Thymus (tissue), 11 donors: Measurements from ENCODE around the gene ATRNL1. TPM values are rescaled to one million over a fixed set of nuclear protein-coding genes. Genes with fewer than 3 reads are reported as not detected.

Experiments
- DNase-seq, 9 donors: peaks; one replicate each; pipeline ENCODE4 v3.0.0-alpha.2; 2013; ENCODE audit warnings: low spot score in 9 of 9, low read depth in 6 of 9, missing footprints in 1 of 9
- H3K27ac ChIP-seq, 2 donors: one replicate each; pipeline ENCODE4 v1.5.1; 2013; ENCODE audit warnings: control low read depth in 1 of 2, low read depth in 1 of 2, low read length in 1 of 2, mild to moderate bottlenecking in 1 of 2, moderate library complexity in 1 of 2
- H3K27me3 ChIP-seq, 2 donors: one replicate each; pipeline ENCODE4 v1.5.1; 2013; ENCODE audit warnings: low read length in 1 of 2; ENCODE audit not compliant: control insufficient read depth in 2 of 2, insufficient read depth in 1 of 2
- H3K36me3 ChIP-seq, 2 donors: one replicate each; pipeline ENCODE4 v1.5.1; 2013; ENCODE audit warnings: low read length in 1 of 2, mild to moderate bottlenecking in 1 of 2, moderate library complexity in 1 of 2; ENCODE audit not compliant: control insufficient read depth in 2 of 2, insufficient read depth in 2 of 2
- H3K4me1 ChIP-seq, 2 donors: one replicate each; pipeline ENCODE4 v1.5.1; 2013; ENCODE audit warnings: low read length in 2 of 2; ENCODE audit not compliant: control insufficient read depth in 2 of 2, insufficient read depth in 2 of 2
- H3K4me3 ChIP-seq, 2 donors: one replicate each; pipeline ENCODE4 v1.5.1; 2013; ENCODE audit warnings: low read length in 2 of 2, control low read depth in 1 of 2, mild to moderate bottlenecking in 1 of 2
- H3K9me3 ChIP-seq, 2 donors: one replicate each; pipeline ENCODE4 v1.5.1; 2013; ENCODE audit warnings: low read length in 1 of 2, mild to moderate bottlenecking in 1 of 2; ENCODE audit not compliant: control insufficient read depth in 2 of 2, insufficient read depth in 1 of 2
- WGBS: extraction: QIAGEN DNeasy Blood & Tissue Kit; methylation state at CpG from one replicate; pipeline ENCODE4 v1.1.7; 2013; 5-methylcytosine and 5-hydroxymethylcytosine counted together
- polyA plus RNA-seq: library from polyadenylated mRNA; stranded (reverse); fragments of 200-250 nt; gene quantifications from one replicate; pipeline ENCODE4 v1.2.3, GENCODE V29; 2013
- total RNA-seq: library from RNA; stranded (reverse); fragments of 120-200 nt; gene quantifications from one replicate; pipeline ENCODE4 v1.2.4, GENCODE V29; 2013
- donor health status: healthy.

Gene ATRNL1
- total and polyA plus RNA-seq, 2 donors, result 0.84 to 3.4 TPM

DNA sequence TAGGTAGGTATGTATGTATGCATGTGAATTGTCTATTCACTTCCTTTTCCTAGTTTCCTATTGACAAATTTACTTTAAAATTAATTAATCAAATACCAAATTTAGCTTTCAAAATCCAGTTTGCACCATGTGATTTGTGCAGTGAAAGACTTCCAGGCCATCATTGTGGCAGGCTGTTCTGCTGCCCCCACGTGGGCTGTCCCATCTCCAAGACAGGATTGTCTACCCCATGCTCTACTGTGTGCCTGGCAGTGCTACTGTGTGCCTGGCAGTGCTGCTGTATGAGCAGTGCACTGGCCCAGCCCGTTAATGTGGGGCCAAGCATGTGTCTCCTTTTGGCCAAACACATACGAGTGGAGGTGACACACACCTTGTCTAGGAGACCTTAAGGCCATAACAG lies 805.1 kb downstream of the ATRNL1 start:
- no peak overlapping the region for H3K27ac ChIP-seq
- no peak for DNase-seq
- H3K4me3 ChIP-seq, result no peak overlapping the region
- no peaks in the 10 kb centered on the region for H3K27me3 ChIP-seq
- 81% methylated on average over 3 of the region's 3 CpGs for WGBS
- H3K36me3 ChIP-seq, result no peaks in the 10 kb centered on the region
- no peaks in the 10 kb centered on the region for H3K4me1 ChIP-seq
- H3K9me3 ChIP-seq, result no peaks in the 10 kb centered on the region

- Histone ChIP-seq H3K27me3 (no peaks in the 10 kb centered on the region), H3K36me3 (no peaks in the 10 kb centered on the region), H3K27ac (no peak overlapping the region), H3K4me3 (no peak overlapping the region), H3K4me1 (no peaks in the 10 kb centered on the region), H3K9me3 (no peaks in the 10 kb centered on the region)
- no peak for DNase-seq
- 70% methylated on average over 5 of the region's 5 CpGs for WGBS
Observed at GRCh38 chr10:115902596-115902995, 809.4 kb downstream of the ATRNL1 start.

DNA sequence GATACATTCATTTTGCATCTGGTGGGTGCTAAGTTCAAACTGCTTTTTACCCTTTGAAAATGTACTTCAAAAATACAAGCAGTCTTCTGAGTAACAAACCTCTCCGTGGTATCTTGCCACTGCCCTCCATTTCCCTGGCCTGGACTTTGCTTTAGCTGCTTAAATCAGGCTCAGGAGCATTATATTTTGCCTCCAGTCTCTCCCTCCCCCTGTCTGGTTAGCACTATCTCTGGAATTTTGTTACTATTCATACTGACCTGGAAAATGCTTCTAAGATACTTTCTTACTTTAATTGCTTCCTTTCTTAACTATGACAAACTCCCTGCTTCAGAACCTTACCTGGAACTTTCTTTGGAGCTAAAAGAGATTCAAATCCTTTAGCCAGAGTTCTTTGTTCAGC lies 810.0 kb downstream of the ATRNL1 start:
- no peaks in the 10 kb centered on the region for H3K9me3 ChIP-seq
- no peak overlapping the region for H3K27ac ChIP-seq
- H3K4me1 ChIP-seq, result no peaks in the 10 kb centered on the region
- 80% methylated on average over 1 of the region's 1 CpG for WGBS
- H3K27me3 ChIP-seq, result no peaks in the 10 kb centered on the region
- H3K4me3 ChIP-seq, result no peak overlapping the region
- DNase-seq, result no peak
- no peaks in the 10 kb centered on the region for H3K36me3 ChIP-seq

GRCh38 chr10:115903845-115904244 lies 810.7 kb downstream of the ATRNL1 start:
- Histone ChIP-seq H3K36me3 (no peaks in the 10 kb centered on the region), H3K27ac (no peak overlapping the region), H3K9me3 (no peaks in the 10 kb centered on the region), H3K4me1 (no peaks in the 10 kb centered on the region), H3K27me3 (no peaks in the 10 kb centered on the region), H3K4me3 (no peak overlapping the region)
- 85% methylated on average over 3 of the region's 3 CpGs for WGBS
- no peak for DNase-seq

DNA sequence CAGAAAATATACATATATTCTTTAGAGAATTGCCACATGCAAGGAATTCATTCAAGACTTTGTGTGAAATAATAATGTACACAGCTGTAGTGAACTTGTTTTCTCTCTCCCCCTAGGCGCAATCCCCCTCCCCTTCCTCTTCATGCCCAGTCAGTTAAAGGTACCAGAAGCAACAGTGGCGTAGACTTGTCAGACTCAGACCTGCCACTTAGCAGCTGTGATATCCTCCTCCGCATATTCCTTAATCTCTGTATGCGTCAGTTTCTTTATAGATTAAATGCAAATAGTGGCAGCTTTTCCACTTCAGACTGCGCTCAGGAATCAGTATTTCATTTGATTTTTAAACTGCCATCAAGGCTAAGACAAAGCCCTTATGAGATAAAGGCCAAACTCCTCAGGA lies 815.9 kb downstream of the ATRNL1 start:
- Histone ChIP-seq H3K27ac (no peak overlapping the region), H3K4me3 (no peak overlapping the region), H3K36me3 (no peaks in the 10 kb centered on the region), H3K4me1 (no peaks in the 10 kb centered on the region), H3K27me3 (no peaks in the 10 kb centered on the region), H3K9me3 (no peaks in the 10 kb centered on the region)
- DNase-seq, result no peak
- 93% methylated on average over 5 of the region's 5 CpGs for WGBS

DNA sequence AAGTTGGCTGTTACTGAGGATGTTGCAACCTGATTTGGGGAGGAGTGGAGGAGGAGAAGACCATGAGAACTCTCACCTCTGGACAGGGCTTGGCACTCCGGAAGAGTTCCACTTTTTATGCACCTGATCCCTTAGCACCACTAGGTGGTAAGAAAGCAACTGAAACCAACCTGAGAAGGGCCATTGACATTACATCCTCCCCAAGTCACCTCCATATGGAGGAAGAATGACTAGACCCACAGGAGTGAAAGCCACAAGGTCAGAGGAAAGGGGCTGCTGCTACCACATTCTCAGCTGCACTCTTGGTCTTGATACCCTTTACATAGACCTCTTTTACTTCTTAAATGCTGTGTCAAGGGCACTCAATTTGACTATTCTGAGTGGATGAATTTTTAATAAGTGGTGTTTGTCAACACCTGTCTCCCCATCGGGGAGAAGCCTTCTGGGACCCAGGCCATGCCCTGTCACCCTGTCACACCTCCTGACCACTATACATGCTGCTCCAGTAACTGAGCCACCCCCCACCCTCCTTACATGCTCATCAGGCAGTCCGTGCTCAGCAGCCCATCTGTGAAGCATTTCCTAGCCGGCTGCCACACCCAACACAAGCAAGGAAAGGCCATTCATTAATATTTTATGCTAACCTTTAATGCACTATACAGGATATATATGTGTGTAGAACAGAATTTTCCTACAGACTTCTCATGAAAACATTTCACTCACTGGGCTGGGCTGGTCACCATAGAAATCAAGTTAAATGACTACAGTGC lies 817.0 kb downstream of the ATRNL1 start:
- DNase-seq, result no peak
- H3K27ac ChIP-seq, result no peak overlapping the region
- 83% methylated on average over 4 of the region's 4 CpGs for WGBS
- no peaks in the 10 kb centered on the region for H3K27me3 ChIP-seq
- H3K4me1 ChIP-seq, result no peaks in the 10 kb centered on the region
- H3K9me3 ChIP-seq, result no peaks in the 10 kb centered on the region
- H3K36me3 ChIP-seq, result no peaks in the 10 kb centered on the region
- no peak overlapping the region for H3K4me3 ChIP-seq

- H3K9me3 ChIP-seq, result no peaks in the 10 kb centered on the region
- H3K36me3 ChIP-seq, result no peaks in the 10 kb centered on the region
- no peaks in the 10 kb centered on the region for H3K4me1 ChIP-seq
- DNase-seq, result no peak
- H3K27ac ChIP-seq, result no peak overlapping the region
- H3K4me3 ChIP-seq, result no peak overlapping the region
- no peaks in the 10 kb centered on the region for H3K27me3 ChIP-seq
- 93% methylated on average over 3 of the region's 3 CpGs for WGBS
Observed at GRCh38 chr10:115914475-115914874, 821.3 kb downstream of the ATRNL1 start.

DNA sequence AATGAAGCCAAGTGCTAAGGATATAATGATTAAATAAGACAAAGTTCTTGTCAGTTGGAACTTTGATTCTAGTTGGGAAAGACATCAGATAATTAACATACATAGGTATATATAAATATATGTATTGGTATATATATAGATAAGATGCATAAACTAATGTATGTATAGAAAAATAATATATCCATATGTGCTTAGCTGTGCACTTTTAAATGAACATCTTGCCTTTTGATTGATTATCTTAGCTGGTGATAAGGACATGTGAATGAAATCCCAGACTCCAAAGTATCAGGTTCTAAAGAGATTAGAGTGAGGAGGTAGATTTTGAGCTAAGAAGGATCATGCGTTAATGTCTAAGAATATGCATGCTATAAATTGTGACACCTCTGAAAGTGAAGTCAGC lies 822.3 kb downstream of the ATRNL1 start:
- Histone ChIP-seq H3K27ac (no peak overlapping the region), H3K4me3 (no peak overlapping the region), H3K4me1 (no peaks in the 10 kb centered on the region), H3K27me3 (no peaks in the 10 kb centered on the region), H3K9me3 (no peaks in the 10 kb centered on the region), H3K36me3 (no peaks in the 10 kb centered on the region)
- no peak for DNase-seq
- WGBS, result 97% methylated on average over 1 of the region's 1 CpG

DNA sequence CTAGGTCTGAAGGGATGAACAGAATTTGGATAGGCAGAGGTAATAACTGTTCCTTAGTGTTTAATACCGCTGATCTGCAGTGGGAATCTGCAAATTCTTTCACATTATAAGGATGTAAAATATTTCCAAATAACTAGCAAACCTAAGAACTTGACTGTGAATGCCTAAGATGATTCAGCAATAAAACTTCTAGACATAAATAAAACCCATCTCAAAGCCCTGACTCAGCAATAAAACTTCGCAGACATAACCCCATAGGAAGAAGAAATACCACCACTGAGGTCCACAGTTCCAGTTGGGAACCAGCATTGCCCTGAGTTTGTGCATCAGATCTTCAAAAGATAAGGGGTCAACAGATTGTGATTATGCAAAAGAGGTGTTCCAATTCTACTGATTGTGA lies 825.6 kb downstream of the ATRNL1 start:
- no peak for DNase-seq
- no peak overlapping the region for H3K4me3 ChIP-seq
- WGBS, result 61% methylated on average over 2 of the region's 2 CpGs
- no peak overlapping the region for H3K27ac ChIP-seq
- H3K9me3 ChIP-seq, result no peaks in the 10 kb centered on the region
- H3K27me3 ChIP-seq, result no peaks in the 10 kb centered on the region
- no peaks in the 10 kb centered on the region for H3K4me1 ChIP-seq
- H3K36me3 ChIP-seq, result no peaks in the 10 kb centered on the region
